SH-SY5Y (cell line): ENCODE measurements around the gene EDNRA.

Experiments used
- GATA2 ChIP-seq: IDR thresholded peaks from 2 replicates; pipeline ENCODE4 v1.6.1; 2011; ENCODE audit warnings: mild to moderate bottlenecking, low read depth, low read length
- GATA3 ChIP-seq: IDR thresholded peaks from 2 replicates; pipeline ENCODE4 v1.6.1; 2011; ENCODE audit warnings: low read depth, mild to moderate bottlenecking, low read length, moderate library complexity

DNA sequence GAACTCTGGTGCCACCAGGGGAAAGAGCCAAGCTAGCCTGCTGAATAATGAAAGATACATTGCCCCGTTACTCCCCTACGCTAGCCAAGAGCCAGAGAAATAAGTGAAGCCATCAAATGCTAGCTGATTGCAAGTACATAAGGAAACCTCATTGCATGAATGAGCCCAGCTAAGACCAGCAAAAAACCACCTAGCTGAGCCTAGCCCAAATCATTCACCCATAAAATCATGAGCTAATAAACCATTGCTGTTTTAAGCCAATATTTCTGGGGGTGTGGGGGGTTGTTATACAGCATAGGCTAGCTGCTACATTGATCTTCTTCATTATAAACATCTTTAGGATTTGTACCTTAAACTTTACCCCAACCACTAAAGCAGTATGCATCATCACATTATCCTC lies 15.4 kb upstream of the EDNRA start:
- no peak for TF ChIP-seq GATA2
- TF ChIP-seq GATA3 = no peak
